Stimulated activated CD4-positive, alpha-beta T cell treated with anti-CD3 and anti-CD28 coated beads, Interleukin-2, amount 100 ng/mL, for 4 hours (primary cell): Measurements from ENCODE around the gene RECQL5.
"Not testable (repeated sequence)": the region's sequence is repeated elsewhere in the genome, so short reads cannot be mapped to it uniquely, and the experiment has no call there.

Experiments
- DNase-seq: peaks from one replicate; pipeline ENCODE4 v3.0.0-alpha.2; 2020; ENCODE audit warnings: low read depth

RECQL5 gene

DNA sequence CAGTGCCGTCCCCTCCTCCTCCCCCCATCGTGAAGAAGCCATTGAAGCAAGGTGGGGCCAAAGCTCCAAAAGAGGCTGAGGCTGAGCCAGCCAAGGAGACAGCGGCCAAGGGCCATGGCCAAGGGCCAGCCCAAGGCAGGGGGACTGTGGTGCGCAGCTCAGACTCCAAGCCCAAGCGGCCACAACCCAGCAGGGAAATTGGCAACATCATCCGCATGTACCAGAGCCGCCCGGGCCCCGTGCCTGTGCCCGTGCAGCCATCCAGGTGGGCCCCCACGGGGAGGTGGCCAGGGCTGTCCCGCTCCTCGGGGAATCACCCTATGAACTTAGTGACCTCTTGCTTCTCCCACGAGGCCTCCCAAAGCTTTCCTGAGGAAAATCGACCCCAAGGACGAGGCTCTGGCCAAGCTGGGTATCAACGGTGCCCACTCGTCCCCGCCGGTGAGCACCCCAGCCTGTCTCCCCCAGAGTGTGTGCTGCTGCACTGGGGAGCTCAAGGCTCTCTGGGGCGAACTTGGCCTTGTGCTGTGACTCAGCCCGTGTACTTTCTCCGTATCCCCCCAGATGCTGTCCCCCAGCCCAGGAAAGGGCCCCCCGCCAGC, 50.3 kb downstream of the RECQL5 start:
- DNase-seq: no peak

DNA sequence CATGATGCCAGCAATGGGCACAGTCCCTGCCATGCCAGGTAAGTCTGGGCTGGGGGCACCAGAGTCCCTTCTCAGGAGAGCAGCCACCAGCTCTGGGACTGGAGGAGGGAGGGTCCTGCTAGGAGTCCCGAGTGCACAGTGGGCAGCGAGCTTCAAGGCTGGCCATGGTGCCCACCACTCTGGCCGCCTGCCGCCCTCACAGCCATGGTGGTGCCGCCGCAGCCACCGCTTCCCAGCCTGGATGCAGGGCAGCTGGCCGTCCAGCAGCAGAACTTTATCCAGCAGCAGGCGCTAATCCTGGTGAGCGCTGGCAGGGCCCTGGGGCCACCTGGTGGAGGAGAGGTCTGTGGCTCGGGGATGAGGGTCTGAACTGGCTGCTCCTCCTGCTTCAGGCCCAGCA, 51.7 kb downstream of the RECQL5 start:
- no peak for DNase-seq

DNA sequence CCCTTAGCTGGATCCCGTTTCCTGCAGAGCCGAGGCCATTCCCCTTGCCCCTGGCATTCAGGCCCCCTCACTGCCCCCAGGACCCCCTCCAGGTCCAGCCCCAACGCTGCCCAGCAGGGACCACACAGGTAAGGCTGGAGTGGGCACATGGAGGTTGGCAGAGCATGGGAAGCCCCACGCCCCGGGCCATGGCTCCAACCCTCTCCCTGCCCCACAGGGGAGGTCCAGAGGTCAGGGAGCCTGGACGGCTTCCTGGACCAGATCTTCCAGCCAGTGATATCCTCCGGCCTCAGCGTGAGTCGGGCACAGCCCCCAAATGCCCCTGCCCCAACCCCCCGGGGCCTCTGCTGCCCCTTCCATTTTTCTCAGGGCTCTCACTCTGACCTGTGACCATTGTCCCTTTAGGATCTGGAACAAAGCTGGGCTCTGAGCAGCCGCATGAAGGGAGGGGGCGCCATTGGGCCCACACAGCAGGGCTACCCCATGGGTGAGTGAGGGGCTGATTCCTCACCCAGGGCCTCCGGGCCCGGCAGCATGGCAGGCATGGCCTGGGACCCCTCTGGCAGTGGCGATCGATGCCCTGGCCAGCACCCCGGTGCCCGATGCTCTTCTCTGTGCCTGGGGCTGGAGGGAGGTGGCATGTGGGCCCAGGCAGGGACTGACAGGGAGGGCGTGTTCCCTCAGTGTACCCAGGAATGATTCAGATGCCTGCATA, 52.2 kb downstream of the RECQL5 start:
- no peak for DNase-seq

DNA sequence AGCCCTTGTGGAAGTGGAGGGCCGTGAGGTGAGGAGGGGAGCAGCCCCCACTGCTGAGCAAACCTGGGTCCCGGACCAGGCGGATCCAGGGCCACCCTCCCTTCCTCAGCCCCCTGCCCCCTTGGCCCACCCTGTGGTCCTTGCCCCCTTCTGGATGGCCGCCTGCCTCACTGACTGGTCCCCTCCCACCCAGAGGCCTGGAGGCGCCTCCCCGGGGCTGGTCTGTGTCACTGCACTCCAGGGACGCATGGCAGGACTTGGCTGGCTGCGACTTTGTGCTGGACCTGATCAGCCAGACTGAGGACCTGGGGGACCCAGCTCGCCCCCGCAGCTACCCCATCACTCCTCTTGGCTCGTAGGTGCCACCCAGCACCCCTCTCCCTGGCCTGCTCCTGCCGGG, 52.9 kb downstream of the RECQL5 start:
- DNase-seq: no peak

DNA sequence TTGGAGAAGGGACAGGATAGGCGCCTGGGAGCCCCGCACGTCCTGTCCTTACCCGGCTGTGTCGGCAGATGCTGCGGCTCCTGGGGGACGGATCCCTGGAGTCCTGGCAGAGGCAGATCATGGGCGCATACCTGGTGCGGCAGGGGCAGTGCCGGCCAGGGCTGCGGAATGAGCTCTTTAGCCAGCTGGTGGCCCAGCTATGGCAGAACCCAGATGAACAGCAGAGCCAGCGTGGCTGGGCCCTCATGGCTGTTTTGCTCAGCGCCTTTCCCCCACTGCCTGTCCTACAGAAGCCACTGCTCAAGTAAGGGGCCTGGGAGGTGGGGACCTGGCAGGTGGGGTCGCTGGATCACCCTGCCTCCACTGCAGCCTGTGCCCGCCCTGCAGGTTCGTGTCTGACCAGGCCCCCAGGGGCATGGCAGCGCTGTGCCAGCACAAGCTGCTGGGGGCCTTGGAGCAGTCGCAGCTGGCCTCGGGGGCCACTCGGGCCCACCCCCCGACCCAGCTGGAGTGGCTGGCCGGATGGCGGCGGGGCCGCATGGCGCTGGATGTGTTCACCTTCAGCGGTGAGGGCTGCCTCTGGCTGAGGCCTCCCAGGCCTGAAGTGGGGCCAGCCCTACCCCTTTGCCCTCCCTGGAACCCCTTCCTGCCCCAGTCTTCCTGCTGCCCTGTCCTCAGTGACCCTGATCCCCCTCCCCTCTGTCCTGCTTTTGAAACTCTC, 53.9 kb downstream of the RECQL5 start:
- no peak for DNase-seq

DNA sequence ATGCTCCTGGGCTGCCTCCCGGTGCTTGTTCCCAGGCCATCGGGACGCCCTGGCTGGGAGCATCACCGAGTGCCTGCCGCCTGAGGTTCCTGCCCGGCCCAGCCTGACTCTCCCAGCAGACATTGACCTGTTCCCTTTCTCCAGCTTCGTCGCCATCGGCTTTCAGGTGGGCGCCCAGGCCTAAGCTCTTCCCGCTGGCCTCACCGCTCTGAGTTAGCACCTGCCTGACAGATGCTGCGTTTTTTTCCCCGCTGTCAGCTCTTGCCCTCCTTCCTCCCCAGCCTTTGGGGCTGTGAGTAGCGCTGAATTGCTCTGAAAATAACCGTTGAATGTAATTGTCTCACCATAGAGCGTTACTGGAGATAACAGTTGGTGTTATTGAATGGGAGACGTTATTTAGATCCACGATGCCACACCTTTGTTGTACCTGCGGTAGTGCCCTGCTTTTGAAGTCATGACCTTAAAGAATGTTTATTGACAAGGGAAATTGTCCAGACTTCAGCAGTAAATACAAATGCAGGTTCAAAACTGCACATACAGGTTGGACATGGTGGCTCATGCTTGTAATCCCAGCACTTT, 55.0 kb downstream of the RECQL5 start:
- DNase-seq: no peak

DNA sequence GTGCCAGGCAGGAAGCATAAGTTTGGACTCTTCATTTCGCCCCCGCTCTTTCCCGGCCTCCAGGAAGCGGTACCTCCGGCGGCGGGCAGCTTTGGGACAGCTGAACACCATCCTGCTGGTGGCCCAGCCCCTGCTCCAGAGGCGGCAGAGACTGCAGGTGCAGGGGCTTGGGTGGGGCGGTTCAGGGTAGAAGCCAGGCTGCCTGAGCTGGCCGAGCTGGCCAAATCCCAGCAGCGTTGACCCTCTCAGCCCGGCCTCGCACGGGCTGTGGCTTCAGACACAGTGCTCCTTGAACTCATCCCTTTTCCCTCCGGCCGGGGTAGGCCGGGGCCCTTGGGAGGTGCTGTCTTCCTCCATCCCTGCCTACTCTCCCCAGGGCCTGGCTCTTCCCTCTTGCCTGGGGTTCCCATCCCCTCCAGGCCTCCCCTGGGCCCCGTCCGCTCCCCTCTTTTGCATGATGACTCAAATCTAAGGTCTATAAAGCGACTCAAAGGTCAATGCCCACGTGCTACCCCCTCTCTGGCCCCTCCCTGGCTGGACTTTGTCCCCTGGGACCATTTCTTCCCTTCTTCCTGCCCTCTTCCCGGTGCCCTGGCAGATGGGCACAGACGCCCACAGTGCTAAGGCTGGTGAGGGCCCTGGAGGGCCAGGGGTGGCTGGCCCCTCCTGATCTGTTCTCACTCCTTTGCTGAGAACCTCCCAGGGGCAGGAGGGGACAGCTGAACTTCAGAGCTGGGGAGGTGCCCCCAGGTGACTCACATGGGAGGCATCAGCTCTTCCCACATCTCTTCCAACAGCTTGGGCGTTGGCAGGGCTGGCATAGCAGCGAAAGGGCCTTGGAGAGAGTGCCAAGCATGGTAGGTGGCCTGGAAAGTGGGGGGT, 56.6 kb downstream of the RECQL5 start:
- no peak for DNase-seq

DNA sequence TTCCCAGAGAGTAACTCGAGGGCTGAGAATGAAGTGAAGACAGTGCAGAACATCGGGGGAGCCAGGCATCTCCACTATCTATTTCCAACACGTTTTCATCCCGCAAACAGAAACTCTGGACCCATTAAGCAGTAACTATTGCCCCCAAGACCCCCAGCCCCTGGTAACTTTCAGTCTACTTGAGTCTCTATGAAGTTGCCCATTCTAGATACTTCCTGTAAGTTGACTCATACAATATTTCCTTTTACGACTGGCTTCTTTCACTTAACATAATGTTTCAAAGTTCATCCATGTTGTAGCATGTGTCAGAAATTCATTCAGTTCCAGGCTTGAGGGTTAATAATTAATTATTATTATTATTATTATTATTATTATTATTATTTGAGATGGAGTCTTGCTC, 59.9 kb downstream of the RECQL5 start:
- DNase-seq: no peak

DNA sequence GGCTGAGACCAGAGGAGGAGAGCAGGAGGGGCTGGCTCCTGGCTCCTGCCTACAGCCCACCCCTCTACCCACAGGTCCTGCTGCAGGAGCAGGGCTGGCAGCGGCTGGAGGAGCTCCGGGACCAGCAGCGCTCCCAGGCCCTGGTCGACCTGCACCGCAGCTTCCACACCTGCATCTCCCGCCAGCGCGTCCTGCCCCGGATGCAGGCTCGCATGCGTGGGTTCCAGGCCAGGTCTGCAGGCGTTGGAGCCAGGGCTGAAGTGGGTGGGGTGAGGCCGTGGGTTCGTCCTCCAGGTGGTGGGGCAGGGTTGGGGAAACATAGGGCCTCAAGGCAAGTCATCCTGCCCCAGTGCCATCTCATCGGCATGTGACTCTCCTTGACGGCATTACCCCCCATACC, 61.2 kb downstream of the RECQL5 start:
- DNase-seq: no peak

DNA sequence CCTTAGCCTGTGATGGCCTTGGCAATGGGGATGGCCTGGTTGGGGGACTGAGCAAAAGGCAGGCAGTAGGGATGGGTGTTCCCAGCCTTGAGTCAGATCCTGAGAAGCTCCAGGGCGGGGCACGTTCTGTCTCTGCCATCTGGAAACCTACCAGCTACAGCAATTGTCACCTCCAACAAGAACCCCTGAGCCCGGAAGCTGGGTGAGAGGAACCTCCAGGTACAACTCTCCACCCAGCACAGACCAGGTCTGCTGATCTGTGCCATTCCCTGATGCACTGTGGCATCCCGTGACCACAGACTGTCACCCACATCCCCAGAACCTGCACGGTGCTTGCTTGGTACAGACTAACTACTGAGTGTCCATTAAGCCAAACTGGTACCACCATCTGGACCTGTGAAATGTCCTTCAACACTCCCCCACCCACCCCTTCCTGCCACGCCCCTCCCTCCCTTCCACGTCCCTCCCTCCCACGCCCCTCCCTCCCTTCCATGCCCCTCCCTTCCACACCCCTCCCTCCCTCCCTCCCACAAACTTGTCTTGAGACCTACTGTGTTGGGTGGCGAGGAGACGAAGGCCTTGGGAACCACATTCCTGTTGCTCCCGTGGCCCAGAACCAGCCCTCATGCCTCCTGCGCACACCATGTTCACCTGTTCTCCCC, 62.8 kb downstream of the RECQL5 start:
- DNase-seq: no peak

DNA sequence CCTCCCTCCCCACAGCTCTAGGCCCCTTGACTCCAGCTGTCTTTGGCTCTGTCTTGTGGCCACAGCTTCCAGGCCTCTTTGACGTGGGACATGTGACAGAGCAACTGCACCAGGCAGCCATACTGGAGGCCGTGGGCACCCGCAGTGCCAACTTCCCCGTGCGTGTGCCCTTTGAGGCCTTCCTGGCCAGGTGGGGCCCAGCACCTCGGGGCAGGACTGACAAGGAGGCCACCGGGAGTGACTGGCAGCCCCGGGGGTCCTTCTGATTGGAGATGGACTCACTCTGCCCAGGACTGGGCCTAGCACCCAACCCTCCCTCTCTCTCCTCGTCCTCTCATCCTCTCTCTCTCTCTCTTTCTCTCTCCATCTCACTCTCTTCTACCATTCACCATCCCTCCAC, 63.8 kb downstream of the RECQL5 start:
- no peak for DNase-seq

DNA sequence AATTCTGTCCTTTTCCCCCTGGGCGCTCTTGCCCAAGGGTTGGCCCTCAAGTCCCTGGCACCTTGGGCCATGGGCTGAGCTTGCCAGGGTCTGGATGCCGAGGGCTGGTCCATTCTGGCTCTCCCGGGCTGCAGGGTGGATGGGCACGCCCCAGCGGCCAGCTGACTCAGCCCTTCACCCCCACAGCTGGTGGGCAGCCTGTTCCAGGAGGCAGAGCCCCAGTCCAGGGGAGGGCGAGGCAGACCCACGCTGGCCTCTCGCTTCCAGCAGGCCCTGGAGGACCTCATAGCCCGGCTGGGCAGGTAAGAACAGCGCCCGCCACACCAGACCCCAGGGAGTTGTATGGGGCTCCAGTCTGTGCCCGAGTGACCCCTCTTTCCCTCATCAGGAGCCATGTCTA, 64.3 kb downstream of the RECQL5 start:
- no peak for DNase-seq

DNA sequence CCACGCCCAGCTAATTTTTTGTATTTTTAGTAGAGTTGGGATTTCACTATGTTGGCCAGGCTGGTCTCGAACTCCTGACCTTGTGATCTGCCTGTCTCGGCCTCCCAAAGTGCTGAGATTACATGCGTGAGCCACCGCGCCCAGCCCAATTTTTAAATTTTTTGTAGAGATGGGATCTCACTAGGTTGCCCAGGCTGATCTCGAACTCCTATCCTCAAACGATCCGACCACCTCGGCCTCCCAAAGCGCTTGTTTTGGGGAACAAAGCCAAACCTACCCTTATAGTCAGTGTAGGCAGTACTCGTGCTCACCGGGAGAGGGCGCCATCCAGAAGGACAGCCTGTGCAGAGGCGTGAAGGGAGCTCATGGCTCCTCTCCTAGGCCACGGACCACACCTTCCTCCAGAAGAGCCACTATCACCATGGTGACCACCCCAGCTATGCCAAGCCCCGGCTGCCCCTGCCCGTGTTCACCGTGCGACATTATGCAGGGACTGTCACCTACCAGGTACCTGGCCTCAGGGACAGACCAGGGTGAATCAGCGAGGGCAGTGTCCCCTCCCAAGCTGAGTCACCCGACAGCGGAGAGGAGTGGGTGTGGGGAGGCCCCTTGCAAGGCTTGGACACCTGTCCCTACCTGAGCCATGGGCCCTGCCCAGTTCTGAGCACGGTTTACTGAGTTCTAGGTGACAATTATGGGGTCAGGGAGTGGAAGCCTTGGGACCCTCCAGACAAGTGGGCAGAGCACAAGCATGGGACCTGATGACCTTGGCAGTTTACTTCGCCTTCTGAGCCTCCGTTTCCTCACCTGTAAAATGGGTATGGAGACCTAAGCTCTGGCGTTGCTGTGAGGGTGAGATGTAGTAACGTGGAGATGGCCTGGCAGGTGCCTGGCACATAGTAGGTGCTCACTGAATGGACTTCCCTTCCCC, 65.6 kb downstream of the RECQL5 start:
- no peak for DNase-seq

DNA sequence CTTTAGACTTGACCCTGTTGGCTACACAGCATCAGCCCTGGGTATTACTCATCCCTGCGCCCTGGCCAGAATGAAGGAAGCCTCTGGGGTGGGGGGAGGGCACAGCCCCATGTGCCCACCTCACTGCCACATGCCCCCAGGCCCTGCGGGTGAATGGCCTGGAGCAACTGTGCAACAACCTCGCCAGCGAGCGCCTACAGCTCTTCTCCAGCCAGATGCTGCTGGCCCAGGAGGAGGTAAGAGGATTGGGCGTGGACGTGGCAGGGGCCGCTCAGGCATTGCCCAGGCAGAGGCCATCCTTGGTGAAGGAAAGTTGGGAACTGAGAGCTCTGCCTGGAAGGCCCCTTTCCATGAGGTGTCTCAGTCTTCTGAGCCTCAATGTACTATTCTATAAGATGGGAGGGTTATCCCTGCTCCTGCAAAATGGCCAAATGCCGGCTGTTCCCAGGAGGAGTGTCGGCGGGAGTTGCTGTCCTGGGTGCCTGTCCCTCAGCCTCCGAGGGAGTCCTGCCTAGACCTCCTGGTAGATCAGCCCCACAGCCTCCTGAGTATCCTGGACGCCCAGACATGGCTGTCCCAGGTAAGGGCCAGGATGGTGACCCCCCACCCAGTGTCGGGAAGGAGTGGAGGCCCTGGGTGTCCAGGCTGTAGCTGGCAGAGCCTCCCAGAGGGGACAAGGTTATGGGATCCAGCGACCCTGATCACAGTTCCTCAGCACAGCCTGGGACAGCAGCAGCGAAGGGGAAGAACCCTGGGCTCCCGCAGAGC, 70.5 kb downstream of the RECQL5 start:
- DNase-seq: no peak

DNA sequence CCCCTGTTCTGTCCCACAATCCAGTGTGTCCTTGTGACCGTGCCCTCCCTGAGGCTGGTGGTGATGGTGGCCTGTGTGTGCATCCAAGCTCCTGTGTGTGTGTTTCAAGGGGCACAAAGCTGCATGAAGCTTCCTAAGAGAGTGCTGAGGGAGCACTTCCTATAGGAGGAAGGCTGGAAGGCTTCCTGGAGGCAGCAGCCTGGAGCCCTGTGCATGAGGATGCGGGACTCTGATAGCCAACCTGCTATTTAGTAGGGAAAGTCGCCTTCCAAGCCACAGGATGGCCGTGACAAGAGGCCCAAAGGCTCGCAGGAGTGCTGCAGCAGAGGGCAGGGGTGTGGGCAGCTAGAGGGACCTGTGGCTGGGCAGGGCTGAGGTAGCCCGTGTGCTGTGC, 71.0 kb downstream of the RECQL5 start:
- no peak for DNase-seq

DNA sequence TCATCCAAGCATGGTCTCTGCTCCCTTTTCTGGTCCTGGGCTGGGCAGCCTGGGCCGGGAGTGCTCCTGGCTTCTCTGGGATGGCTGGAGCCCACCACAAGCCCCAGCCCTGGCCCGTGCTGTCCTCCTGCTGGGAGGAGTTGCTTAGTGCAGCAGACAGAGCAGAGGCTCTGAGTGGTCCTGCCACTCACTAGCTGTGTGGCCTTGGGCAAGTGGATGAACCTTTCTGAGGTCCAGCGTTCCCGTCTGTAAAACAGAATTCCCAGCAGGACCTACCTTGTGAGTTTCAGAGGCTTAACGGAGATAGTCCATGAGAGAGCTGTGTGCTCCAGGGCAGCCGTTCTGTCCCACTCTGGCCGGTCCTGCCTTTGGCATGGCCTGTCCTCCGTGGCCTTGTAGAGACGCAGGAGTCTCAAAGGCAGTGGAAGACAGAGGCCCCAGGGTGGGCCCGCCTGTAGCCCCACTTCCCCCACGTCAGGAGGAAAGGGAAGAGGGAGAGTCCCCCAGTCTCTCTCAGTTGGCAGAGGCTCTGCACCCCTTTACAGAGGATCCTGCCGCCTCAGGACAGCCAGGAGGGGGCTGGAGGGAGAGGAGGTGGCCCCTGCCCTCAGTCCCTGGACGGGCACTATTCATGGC, 71.6 kb downstream of the RECQL5 start:
- no peak for DNase-seq

DNA sequence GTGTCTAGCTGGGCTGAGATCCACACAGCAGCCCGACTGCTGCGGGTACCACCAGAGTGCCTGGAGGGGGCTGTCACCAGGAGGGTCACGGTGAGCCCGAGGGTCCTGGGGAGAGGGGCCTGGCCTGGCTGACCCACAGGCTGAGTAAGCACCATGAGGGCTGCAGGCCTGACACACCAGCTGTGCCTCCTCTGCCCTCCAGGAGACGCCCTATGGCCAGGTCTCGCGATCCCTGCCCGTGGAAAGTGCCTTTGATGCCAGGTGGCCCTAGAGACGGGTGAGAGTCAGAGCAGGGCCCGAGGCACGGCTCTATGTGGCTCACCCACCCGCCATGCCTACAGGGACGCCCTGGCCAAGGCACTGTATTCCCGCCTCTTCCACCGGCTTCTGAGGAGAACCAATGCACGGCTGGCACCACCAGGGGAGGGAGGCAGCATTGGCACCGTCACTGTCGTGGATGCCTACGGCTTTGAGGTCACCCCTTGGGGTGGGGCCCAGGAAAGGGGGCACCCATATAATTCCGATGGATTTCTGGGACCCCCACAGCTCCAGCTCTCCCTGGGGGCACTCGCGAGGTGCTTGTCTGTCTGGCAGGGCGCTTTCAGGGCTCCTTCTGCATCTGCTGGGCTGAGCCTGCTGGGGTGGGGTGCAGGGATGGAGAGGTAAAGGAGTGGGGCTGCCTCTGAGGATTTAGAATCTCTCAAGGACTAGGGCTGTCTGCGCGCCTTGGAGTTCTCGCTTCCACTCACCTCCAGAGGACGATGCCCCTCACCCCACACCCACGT, 72.3 kb downstream of the RECQL5 start:
- DNase-seq: no peak

DNA sequence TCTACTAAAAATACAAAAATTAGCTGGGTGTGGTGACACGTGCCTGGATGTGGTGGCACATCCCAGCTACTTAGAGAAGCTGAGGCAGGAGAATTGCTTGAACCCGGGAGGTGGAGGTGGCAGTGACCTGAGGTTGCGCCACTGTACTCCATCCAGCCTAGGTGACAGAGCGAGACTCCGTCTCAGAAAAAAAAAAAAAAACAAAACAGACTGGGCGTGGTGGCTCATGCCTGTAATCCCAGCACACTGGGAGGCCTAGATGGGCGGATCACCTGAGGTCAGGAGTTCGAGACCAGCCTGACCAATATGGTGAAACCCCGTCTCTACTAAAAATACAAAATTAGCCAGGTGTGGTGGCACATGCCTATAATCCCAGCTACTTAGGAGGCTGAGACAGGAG, 73.5 kb downstream of the RECQL5 start:
- DNase-seq: not testable (repeated sequence)
